HG03558 (cell line): ENCODE results near the gene BTN1A1.

Experiments used
- ATAC-seq: cut with Tn5 transposase; IDR thresholded peaks from one replicate; pipeline ENCODE4 v1.9.1; 2021; ENCODE audit warnings: moderate number of reproducible peaks; ENCODE audit not compliant: unreplicated experiment; ENCODE audit errors: extremely low read depth

The BTN1A1 gene

GRCh38 chr6:26475823-26476729 is 24.0 kb upstream of the BTN1A1 start:
- no peak for ATAC-seq

- no peak for ATAC-seq
Observed at GRCh38 chr6:26476896-26477295, 23.2 kb upstream of the BTN1A1 start.

DNA sequence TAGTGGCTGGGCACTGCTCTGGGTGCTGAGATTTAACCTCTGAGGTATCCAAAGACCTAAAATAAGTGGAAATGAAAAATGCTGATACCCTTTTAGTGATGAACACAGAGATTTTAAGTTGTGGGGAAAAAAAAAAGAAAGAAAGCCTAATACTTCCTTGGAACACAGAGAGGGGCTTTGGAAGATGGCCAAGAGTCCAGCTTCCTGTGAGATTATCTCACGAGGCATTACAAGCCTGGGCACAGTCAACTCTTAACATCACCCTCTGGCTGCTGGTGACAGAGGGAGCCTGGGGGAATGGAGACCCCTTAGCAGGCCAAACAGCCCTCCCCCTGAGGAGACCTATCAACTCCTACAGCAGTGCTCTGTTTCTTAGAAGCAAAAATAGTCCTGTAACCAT is 22.7 kb upstream of the BTN1A1 start:
- no peak for ATAC-seq

- no peak for ATAC-seq
Observed at GRCh38 chr6:26478100-26478984, 21.8 kb upstream of the BTN1A1 start.

GRCh38 chr6:26478985-26479278 is 21.2 kb upstream of the BTN1A1 start:
- no peak for ATAC-seq

DNA sequence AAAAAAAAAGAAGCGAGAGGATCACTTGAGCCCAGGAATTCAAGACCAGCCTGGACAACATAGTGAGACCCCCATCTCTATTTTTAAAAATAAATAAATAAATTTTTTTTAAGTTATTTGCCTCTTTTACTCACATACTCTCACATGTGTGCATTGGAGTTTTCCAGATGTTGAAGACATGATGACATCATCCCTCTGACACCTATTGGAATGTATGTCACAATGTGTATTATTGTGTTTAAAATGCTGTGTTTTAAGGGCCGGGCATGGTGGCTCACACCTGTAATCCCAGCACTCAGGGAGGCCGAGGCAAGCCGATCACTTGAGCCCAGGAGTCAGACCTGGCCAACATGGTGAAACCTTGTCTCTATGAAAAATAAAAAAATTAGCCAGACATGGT is 17.8 kb upstream of the BTN1A1 start:
- ATAC-seq, result no peak

GRCh38 chr6:26483727-26484126 is 16.4 kb upstream of the BTN1A1 start:
- ATAC-seq, result no peak

GRCh38 chr6:26484161-26484560 is 15.9 kb upstream of the BTN1A1 start:
- no peak for ATAC-seq

- no peak for ATAC-seq
Observed at GRCh38 chr6:26485112-26485780, 14.9 kb upstream of the BTN1A1 start.

GRCh38 chr6:26486358-26486757 is 13.7 kb upstream of the BTN1A1 start:
- ATAC-seq, result no peak

DNA sequence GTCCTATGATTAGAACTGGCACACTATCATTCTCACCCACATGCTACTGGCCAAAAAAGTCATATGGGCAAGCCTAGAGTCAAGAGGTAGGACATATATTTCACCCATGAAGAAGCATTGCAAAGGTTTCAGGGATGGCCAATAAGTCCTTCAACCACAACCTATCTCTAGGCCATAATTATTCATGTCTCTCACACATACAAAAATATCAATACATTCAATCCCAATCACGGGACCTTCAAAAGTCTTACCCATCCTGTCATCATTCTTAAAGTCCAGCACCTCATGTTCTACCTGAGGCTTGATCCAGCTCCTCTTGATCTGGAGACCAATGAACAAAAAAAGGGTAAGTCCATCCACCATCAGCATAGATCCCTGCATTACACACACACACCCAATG is 12.6 kb upstream of the BTN1A1 start:
- no peak for ATAC-seq

GRCh38 chr6:26489996-26490964 is 9.8 kb upstream of the BTN1A1 start:
- no peak for ATAC-seq

DNA sequence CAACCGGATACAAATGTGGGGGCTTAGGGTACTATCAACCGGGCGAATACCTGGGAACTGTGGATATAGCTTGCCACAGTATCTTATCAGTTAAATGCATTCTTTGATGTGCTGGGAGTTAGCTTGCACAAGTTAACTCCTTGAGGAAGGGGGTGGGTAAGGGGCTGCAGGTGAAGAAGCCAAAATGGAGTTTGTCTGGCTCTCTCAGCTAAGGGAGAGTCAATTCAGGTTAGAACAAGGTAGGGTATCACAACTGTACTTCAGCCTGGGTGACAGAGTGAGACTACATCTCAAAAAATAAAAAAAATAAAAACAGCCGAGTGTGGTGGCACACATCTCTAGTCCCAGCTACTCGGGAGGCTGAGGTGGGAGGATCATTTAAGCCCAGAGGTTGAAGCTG is 8.5 kb upstream of the BTN1A1 start:
- ATAC-seq, result no peak

GRCh38 chr6:26493258-26493657 is 6.8 kb upstream of the BTN1A1 start:
- ATAC-seq, result no peak

DNA sequence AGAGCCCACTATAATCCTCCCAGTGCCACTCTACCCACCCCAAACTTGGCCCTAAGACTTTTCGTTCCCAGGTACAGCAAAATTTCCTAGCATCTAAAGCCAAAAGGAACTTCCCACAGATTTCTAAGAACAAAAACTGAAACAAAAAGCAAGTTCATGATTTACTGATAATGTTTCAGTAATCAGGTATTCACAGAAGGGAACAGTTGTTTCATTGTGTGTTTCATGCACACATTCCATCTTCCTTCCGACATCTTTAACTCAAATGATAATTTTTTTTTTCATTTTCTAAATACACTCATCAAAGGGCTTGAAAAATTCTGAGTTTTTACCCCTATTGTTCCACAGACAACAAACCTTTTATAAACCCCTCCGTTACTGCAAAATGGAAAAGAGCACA is 6.0 kb upstream of the BTN1A1 start:
- no peak for ATAC-seq

GRCh38 chr6:26495281-26495680 is 4.8 kb upstream of the BTN1A1 start:
- ATAC-seq, result no peak

- no peak for ATAC-seq
Observed at GRCh38 chr6:26497610-26498009, 2.5 kb upstream of the BTN1A1 start.

DNA sequence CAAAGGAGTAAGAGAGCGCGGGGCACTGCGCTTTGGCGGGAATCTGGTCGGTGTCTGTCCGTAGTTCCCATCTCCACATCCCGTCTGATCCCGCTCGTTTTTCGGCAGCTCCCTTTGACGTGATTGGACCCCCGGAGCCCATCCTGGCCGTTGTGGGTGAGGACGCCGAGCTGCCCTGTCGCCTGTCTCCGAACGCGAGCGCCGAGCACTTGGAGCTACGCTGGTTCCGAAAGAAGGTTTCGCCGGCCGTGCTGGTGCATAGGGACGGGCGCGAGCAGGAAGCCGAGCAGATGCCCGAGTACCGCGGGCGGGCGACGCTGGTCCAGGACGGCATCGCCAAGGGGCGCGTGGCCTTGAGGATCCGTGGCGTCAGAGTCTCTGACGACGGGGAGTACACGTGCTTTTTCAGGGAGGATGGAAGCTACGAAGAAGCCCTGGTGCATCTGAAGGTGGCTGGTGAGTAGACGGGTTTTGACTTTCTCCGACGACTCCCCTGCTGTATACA is 1.4 kb downstream of the BTN1A1 start:
- ATAC-seq, result no peak

DNA sequence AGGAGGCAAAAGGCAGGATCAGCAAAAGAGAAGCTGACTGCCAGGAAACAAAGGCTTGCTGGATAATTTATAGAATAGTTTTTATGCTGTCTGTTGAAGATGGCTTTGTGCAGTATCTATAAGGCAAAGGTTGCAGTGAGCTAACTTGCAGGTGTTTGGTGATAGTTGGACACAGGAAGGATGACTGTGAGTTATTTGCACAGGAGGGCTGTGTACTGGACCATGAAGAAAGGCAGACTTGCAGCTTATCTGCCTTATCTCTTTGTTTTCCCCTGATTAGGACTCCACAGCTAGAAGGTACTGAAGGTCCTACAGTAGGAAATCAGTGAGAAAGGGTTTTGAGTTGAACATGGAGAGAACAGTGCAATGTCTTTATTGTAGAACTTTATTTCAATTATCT is 2.1 kb downstream of the BTN1A1 start:
- no peak for ATAC-seq

DNA sequence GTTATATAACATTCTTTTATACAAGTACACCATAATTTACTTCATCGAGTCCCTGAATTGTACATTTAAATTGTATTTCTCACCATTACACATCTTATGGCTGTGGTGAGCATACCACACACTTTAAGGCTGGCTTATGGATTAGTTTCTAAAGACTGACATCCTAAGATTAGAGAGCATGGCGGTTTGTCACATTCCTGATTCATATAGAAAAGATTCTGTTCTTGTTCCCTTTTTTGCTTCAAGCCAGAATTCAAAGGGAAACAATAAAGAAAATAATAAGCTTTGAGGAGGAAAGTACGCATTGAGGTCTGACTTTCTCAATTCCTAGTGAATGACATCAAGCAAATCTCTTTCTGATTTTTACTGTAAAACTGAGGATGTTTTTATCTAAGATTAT is 2.5 kb downstream of the BTN1A1 start:
- no peak for ATAC-seq
